Measurements from ENCODE around the gene RPAP2.
"Not testable (repeated sequence)": the region's sequence is repeated elsewhere in the genome, so short reads cannot be mapped to it uniquely, and the experiment has no call there.

The RPAP2 gene

DNA sequence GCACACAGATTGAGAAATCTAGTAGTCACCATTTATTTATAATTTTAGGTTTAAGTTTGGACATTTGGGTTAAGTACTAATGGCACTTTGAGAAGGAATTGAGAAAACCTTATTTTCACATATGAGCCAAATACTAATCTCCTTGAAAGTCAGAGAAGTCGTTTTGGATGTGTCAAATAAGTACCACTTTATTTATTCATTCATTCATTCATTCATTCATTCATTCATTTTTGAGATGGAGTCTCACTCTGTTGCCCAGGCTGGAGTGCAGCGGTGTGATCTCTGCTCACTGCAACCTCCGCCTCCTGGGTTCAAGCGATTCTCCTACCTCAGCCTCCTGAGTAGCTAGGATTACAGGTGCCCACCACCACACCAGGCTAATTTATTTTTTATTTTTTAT is 79.1 kb downstream of the RPAP2 start:
- DNase-seq, result not testable (repeated sequence)

DNA sequence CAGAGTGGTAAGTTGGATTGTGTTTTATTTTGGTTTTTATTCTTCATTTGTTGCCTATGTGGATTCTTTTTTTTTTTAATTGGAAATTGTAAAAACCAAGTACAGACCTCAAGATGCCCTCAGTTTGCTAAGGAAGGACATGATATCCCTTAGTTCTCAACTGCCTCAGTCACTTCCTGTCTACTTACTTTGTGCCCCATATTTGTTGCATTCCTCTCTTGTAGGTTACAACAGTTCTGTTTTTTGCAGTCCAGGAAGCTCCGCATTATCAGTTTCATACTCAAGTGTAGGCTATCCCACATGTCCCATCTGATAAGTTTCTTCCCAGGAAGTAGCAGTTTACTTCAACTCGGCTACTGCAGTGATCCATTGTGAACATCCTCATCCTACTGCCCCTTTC is 82.0 kb downstream of the RPAP2 start:
- DNase-seq, result no peak

DNA sequence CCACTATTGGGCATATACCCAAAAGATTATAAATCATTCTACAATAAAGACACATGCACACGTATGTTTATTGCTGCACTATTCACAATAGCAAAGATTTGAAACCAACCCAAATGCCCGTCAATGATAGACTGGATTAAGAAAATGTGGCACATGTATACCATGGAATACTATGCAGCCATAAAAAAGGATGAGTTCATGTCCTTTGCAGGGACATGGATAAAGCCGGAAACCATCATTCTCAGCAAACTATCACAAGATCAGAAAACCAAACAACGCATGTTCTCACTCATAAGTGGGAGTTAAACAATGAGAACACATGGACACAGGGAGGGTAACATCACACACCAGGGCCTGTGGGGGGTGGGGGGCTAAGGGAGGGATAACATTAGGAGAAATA is 95.1 kb downstream of the RPAP2 start:
- DNase-seq, result not testable (repeated sequence)

DNA sequence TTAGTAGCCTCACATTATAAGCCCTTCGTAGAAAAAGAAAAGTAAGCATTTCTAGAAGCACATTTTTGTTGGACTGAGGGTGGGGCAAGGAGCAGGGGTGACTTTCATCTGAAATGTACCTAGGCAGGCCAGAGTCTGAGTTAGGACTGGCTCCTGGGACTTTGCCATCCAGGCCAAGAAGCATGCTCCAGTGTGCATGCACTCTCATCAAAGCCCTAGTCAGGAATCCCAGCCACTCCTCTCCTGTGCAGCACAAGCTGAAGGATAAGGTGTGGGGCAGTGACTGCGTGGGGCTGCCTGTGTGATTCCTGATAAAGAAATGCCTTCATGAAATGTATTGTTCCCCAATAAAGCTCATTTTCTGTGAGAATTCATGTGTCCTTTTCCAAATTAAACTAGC is 99.7 kb downstream of the RPAP2 start:
- DNase-seq, result no peak

GRCh38 chr1:92399076-92399475 is 100.2 kb downstream of the RPAP2 start:
- no peak for DNase-seq

DNA sequence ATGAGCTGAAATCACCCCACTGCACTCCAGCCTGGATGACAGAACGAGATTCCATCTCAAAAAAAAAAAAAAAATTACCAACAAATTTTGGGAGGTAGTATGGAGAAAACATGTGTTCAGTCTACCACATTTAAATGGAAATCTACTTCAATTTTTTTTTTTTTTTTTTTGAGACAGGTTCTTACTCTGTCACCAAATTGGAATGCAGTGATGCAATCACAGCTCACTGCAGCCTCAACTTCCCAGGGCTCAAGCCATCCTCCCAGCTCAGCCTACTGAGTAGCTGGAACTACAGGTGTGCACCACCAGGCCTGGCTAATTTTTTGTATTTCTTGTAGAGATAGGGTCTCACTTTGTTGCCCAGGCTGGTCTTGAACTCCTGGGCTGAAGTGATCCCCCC is 105.8 kb downstream of the RPAP2 start:
- DNase-seq, result no peak

DNA sequence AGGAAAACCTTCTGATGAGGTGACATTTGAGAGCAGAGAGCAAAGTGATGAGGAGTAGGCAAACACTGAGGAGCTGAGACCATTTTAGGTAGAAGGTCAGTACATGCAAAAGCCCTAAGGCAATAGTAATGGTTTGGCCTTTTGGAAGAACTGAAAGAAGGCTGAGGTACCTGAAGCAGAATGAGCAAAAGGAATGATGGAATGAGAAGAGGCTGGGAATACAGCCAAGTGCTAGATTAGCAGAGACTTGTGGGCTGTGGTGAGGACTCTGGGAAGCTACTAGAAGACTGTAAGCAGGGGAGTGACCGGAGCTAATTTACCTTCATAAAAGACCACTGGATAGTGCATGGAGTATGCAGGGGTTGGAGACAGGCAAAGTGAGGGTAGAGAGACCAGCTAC is 110.0 kb downstream of the RPAP2 start:
- DNase-seq, result no peak

DNA sequence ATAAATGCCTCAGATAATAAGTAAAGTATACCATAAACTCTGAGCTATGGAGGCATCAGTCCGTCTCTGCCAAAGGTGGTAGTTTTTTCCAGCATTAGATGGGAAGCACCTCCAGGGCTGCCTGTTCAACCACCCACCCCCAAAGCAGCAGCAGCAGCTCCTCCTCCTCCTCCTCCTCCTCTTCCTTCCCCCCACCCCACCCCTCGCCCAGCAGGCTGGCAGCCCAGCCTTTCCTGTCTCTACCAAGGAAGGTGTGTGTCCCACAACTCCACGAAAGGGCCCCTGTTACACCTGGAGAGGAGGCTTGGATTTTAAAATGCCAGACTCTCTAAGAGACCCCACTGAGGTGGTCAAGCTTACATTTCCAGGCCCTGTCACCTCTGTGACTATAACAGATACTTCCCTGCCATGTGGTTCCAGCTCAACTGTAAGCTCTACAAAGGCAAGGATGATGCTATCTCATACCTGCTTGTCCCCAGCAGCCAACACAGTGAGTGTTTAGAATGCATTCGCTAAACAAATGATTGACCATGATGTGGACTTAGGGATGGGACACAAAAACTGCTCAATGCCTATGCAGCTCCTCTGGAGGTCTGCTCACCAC is 111.2 kb downstream of the RPAP2 start:
- no peak for DNase-seq

DNA sequence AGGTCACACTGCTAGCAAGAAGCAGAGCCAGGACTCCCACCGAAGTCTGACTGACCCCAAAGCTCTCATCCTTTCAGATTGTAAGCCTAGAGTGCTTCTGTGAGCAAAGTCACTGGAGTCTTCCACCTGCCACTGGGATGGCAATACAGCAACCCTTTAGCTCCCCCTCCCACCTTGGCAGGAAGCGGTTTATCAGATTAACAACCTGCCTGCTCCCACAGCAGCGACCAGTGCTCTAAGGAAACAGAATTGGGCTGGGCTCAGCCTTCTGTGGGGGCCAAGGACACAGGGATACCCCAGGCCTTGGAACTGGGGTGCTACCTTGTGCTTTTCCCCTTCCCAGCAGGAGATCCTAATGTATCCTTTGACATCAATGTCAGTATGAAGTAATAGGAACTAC is 111.8 kb downstream of the RPAP2 start:
- DNase-seq, result peak; percentile 10

DNA sequence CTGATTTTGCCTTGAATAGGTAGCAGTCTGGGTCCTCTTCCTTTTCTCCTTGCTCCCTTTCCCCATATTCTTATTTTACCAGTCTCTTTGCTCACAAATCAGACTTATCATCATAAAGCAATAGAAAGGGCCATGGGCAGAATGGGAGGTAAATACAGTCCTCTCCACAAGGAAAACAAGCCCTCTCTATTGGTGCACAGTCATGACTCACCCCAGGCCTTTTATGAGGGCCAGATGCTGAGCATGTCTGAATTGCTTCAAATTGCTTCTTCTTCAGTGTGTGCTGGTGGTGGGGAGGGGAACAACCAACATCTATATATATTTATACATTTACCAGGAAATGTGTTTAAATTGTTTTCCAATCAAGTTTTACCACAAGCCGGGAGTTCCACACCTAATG is 112.7 kb downstream of the RPAP2 start:
- no peak for DNase-seq

- DNase-seq, result no peak
These were observed 120.8 kb downstream of the RPAP2 start for GRCh38 chr1:92419642-92420041.

DNA sequence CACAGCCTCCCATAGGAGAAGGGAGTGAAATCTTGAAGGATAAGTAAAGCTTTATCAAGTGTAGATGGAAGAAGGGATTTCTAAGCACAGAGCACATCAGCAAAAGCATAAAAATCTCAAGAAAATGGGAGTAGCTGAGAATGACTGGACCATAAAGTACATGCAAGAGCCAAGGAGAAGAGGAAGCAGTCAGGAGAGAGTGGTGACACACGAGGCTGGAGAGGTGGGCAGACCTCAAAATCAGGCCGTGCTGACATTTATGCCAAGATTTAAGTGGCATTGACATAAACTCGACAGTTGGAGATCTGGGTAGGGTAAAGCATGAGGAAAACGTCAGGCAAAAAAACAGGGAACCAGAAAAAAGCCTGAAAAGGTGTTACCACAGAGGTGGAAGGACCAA is 125.5 kb downstream of the RPAP2 start:
- DNase-seq, result no peak

DNA sequence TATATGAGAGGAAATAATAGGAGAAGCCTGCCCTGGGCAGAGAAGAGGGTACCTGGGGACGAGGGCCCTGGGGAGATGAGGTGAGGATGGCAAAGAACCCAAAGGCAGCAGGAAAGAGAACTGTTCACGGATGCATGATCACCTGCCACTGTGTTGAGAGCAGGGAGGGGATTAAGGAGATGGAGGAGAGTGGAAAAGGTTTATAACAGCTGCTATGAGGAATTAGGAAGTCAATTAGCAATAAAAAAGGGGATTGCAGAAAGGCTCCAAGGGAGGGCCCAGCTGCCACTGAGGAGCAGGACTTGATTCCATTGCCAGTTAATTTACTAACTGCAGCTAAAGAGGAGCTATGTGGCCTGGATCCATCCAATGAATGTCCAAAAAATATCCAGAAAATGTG is 126.8 kb downstream of the RPAP2 start:
- no peak for DNase-seq

GRCh38 chr1:92430030-92430429 is 131.2 kb downstream of the RPAP2 start:
- DNase-seq, result no peak

DNA sequence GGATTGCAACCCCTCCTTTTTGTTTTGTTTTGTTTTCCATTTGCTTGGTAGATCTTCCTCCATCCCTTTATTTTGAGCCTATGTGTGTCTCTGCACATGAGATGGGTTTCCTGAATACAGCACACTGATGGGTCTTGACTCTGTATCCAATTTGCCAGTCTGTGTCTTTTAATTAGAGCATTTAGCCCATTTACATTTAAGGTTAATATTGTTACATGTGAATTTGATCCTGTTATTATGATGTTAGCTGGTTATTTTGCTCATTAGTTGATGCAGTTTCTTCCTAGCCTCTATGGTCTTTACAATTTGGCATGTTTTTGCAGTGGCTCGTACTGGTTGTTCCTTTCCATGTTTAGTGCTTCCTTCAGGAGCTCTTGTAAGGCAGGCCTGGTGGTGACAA is 135.7 kb downstream of the RPAP2 start:
- DNase-seq, result not testable (repeated sequence)

GRCh38 chr1:92439291-92439690 is 140.4 kb downstream of the RPAP2 start:
- no peak for DNase-seq

DNA sequence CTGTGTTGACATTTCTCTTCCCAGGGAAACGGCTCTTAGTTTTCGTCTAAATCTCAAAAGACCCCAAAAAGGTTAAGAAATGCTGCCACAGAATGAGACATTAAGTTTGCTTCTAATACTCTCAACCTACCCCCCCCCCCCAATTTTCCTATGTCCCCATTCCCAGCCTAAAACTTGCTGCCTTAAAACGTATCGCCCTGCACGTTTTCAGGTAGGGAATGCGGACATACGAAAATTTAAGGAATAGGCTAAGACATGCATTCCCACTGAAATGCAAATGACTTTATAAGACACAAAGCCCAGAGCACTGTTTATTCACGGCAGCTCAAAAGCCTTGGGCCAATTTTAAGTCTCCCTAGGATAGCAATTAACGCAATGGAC is 142.4 kb downstream of the RPAP2 start:
- DNase-seq, result no peak

- DNase-seq, result no peak
These were observed 143.0 kb downstream of the RPAP2 start for GRCh38 chr1:92441697-92442342.

- no peak for DNase-seq
These were observed 143.5 kb downstream of the RPAP2 start for GRCh38 chr1:92442351-92442750.

DNA sequence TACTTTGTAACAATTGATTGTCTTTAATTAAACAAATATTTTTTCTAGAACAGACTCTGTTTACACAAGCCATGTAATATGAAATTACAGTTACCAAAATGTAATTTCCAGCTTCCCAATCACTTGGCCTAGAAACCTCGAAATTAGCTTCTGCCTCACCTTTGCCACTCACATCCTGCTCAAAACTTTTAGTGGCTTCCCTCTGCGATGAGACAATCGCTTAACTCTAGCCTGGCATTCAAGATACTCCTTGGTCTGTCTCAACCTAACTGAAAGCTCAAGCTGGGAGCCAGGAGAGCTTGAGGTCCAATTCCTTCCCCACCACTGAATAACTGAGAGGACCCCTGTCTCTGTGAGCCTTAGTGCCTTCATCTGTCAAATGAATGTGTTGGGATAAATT is 145.0 kb downstream of the RPAP2 start:
- no peak for DNase-seq

DNA sequence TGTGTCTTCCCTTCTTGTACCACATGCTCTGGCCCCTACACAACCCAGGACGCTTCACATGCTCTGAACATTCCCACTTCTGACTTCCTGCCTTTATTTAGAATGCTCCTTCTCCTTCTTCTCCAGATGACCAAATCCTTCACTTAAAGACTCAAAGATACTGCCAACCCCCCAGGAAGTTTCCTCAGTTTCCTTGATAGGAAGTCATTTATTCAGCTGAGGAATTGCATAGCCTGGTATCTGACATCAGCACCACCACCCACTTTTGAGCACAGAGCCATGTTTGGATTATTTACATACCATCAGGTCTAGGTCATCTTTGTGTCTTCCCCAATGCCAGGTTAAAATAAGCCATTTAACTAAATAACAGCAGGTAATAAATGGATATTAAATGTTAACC is 145.5 kb downstream of the RPAP2 start:
- DNase-seq, result no peak

DNA sequence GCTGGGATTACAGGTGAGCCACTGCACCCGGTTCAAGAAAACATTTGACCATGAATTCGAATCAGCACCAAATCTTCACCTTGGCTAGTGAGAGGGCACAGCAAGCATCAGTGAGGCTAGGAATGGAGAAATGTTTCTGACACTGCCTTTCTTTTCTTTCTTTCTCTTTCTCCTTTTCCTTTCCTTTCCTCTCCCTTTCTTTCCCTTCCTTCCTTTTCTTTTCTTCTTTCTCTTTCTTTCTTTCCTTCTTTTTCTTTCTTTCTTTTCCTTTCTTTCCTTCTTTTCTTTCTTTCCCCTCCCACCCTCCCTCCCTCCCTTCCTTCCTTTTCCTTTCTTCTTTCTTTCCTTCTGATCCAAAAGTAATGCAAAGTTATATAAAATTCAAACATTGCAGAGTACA is 147.0 kb downstream of the RPAP2 start:
- no peak for DNase-seq

DNA sequence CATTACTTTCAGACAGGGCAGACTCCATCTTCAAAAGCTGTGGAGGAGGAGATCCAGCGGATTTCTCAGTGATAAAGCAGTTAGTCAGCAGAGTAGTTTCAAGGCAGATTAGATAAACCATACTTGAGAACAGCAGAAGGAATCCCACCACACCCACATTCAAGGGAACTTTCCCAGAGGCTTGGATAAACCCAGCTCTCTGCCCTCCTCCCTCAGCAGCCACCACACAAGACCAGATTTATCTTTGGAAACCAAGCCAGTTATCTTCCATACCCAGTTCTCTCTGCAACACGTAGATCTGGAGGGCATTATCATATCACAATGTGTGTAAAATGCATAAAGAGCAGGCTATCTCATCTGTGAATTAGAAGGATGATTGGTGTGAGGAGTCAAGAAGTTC is 147.7 kb downstream of the RPAP2 start:
- no peak for DNase-seq

- no peak for DNase-seq
These were observed 148.3 kb downstream of the RPAP2 start for GRCh38 chr1:92447033-92447681.

GRCh38 chr1:92447976-92448375 is 149.1 kb downstream of the RPAP2 start:
- no peak for DNase-seq

Data from T-helper 9 cell (primary cell).